ENCODE data around the gene DAGLB.

- no peak for TF ChIP-seq CTCF (conservative IDR thresholded peaks at IDR 0.05; ENCODE audit: low read depth, low read length)
- no peak for TF ChIP-seq EZH2 (IDR thresholded peaks at IDR 0.05; ENCODE audit: borderline replicate concordance, low read depth, low read length, poor library complexity, severe bottlenecking)
These were observed 27.9 kb upstream of the DAGLB start for GRCh38 chr7:6475433-6476186.

All from A673 (cell line).